Ovary (tissue), 9 donors: ENCODE measurements around the gene ATG3. TPM values are rescaled to one million over a fixed set of nuclear protein-coding genes. Genes with fewer than 3 reads are reported as not detected.

Experiments used
- DNase-seq, 5 donors: peaks; one replicate each; pipeline ENCODE4 v3.0.0-alpha.2; 2019 to 2020
- H3K27ac ChIP-seq, 2 donors: fragments of 200-600 bp; one replicate each; pipeline versions ENCODE4 v1.5.1 to v1.8.0; 2019 to 2022
- H3K27me3 ChIP-seq: fragments of 200-600 bp; one replicate; pipeline ENCODE4 v1.8.0; 2022
- H3K36me3 ChIP-seq: fragments of 200-600 bp; sonication (generic); one replicate; pipeline ENCODE4 v1.5.1; 2019
- H3K4me1 ChIP-seq: one replicate; pipeline ENCODE4 v1.8.1; 2013; ENCODE audit warnings: mild to moderate bottlenecking, moderate library complexity; ENCODE audit not compliant: insufficient read depth
- H3K4me3 ChIP-seq: fragments of 200-600 bp; sonication (generic); one replicate; pipeline ENCODE4 v1.5.1; 2017
- H3K9me3 ChIP-seq, 2 donors: fragments of 200-600 bp in 1 of 2; sonication (generic) in 1 of 2; one replicate each; pipeline versions ENCODE4 v1.5.1 to v1.8.1; 2013 to 2019; ENCODE audit warnings: mild to moderate bottlenecking in 1 of 2, moderate library complexity in 1 of 2
- CTCF ChIP-seq, 3 donors: fragments of 450-650 bp in 2 of 3; fragments of 200-600 bp in 1 of 3; IDR thresholded peaks; one replicate each; pipeline versions ENCODE4 v1.5.1 to v1.8.0; 2016 to 2022; ENCODE audit warnings: antibody characterized with exemption in 3 of 3, mild to moderate bottlenecking in 1 of 3
- EP300 ChIP-seq: sonication (generic); formaldehyde crosslinking; IDR thresholded peaks from one replicate; pipeline ENCODE4 v1.6.1; 2017; ENCODE audit warnings: antibody characterized with exemption
- POLR2A ChIP-seq: fragments of 450-650 bp; IDR thresholded peaks from one replicate; pipeline ENCODE4 v1.6.1; 2017; ENCODE audit warnings: antibody characterized with exemption, mild to moderate bottlenecking, moderate library complexity
- WGBS, 3 donors: extraction: QIAGEN DNeasy Blood & Tissue Kit in 1 of 3; methylation state at CpG; one replicate each; pipeline versions ENCODE4 v1.1.5 to v1.1.7; 2013 to 2017; 5-methylcytosine and 5-hydroxymethylcytosine counted together
- intact Hi-C, 4 donors: fragments of 100-400 bp; cut with DNase I; formaldehyde crosslinking; loops; one replicate each; pipeline versions ENCODE4 v1.11.0 to v1.15.1; 2022 to 2023
- polyA plus RNA-seq, 2 donors: library from polyadenylated mRNA; stranded (reverse); fragments of 200-250 nt in 1 of 2; fragments of 350-450 nt in 1 of 2; fragmentation: Illumina TruSeq in 1 of 2; extraction: RNeasy Lipid Tissue Mini Kit (QIAGEN cat#74804) in 1 of 2; gene quantifications; one replicate each; pipeline ENCODE4 v1.2.3, GENCODE V29; 2013 to 2014
- total RNA-seq, 7 donors: library from RNA; depleted of rRNA in 2 of 7; stranded (reverse); fragments of >200 nt in 2 of 7; fragmentation: NEBNext Ultra II Directional in 3 of 7; extraction: Animal tissue kit (Norgen Biotek cat#: 25700) in 3 of 7; gene quantifications; one replicate each; pipeline versions ENCODE4 v1.1.0 to v1.2.4, GENCODE V29; 2016 to 2023
- donor health status: DM: no; HTN: no; CAD: no; lungs with moderate emphysema.
- donor health status: DM: no; HTN: no; CAD: no.
- donor health status: Bipolar disorder and iron deficiency.
- donor health status: DM: yes; HTN: yes; CAD: no.
- donor health status: DM: no; HTN: no; CAD: no.
- donor health status: DM: yes; HTN: yes; CAD: no.

Gene ATG3
- total and polyA plus RNA-seq, 9 donors = 28.4 to 59.4 (median 40.7) TPM

GRCh38 chr3:112484352-112484751, 77.4 kb downstream of the ATG3 start:
- WGBS, 3 donors = 98 to 99% (median 98%) methylated on average over 4 of the region's 4 CpGs

GRCh38 chr3:112482675-112483074, 79.1 kb downstream of the ATG3 start:
- 77 to 88% (median 86%) methylated on average over 1 of the region's 1 CpG for WGBS, 3 donors
- intact Hi-C loops = no loop called here
- DNase-seq = no peak

More at GRCh38 chr3:112484352-112484751, 77.4 kb downstream of the ATG3 start:
- no peak overlapping the region for H3K4me3 ChIP-seq
- no peaks in the 10 kb centered on the region for H3K27me3 ChIP-seq
- no peaks in the 10 kb centered on the region for H3K9me3 ChIP-seq
- no peak overlapping the region for H3K27ac ChIP-seq
- no peaks in the 10 kb centered on the region for H3K4me1 ChIP-seq
- TF ChIP-seq CTCF (IDR thresholded peaks at IDR 0.05) = no peak
- no peak for TF ChIP-seq POLR2A
- TF ChIP-seq EP300 = no peak
- DNase-seq = no peak
- H3K36me3 ChIP-seq = no peaks in the 10 kb centered on the region
- intact Hi-C loops = no loop called here

More at GRCh38 chr3:112482675-112483074, 79.1 kb downstream of the ATG3 start:
- Histone ChIP-seq H3K36me3 (no peaks in the 10 kb centered on the region), H3K27me3 (no peaks in the 10 kb centered on the region), H3K4me1 (no peaks in the 10 kb centered on the region), H3K4me3 (no peak overlapping the region), H3K9me3 (no peaks in the 10 kb centered on the region), H3K27ac (no peak overlapping the region)
- TF ChIP-seq EP300 (no peak), POLR2A (no peak), CTCF (IDR thresholded peaks at IDR 0.05) (no peak)

Other genes with a start within 250 kb of the ATG3 start
- 10 to 100 TPM in 6 of 7 donors, 1 to 10 TPM in 1; 9.6 to 36.4 (median 11.3) TPM for gene CD200, start 228.8 kb downstream of the ATG3 start, total RNA-seq
- gene CD200, start 228.8 kb downstream of the ATG3 start, polyA plus RNA-seq = 10 to 100 TPM; 18.9 to 25.3 TPM
- under 1 TPM in 3 of 7 donors, not detected in 4; 0.10 to 0.48 (median 0.17) TPM for gene BTLA, start 62.5 kb downstream of the ATG3 start, total RNA-seq
- under 1 TPM; 0.04 to 0.38 TPM for gene BTLA, start 62.5 kb downstream of the ATG3 start, polyA plus RNA-seq
- 10 to 100 TPM; 24.9 to 41.4 (median 28.2) TPM for gene SLC35A5, start 83 bp upstream of the ATG3 start, total RNA-seq
- gene SLC35A5, start 83 bp upstream of the ATG3 start, polyA plus RNA-seq = 10 to 100 TPM; 21.8 to 44.8 TPM
- gene CCDC80, start 79.2 kb upstream of the ATG3 start, total RNA-seq = 100 to 1,000 TPM in 3 of 7 donors, 10 to 100 TPM in 4; 13.2 to 256 (median 92.2) TPM
- gene CCDC80, start 79.2 kb upstream of the ATG3 start, polyA plus RNA-seq = 100 to 1,000 TPM in 1 of 2 donors, 10 to 100 TPM in 1; 61.4 to 539 TPM